ENCODE results near the gene PDCL2.
"Not testable (repeated sequence)": the region's sequence is repeated elsewhere in the genome, so short reads cannot be mapped to it uniquely, and the experiment has no call there.

PDCL2 gene

GRCh38 chr4:55612341-55612740, 20.3 kb upstream of the PDCL2 start:
- no peaks in the 10 kb centered on the region for H3K9me3 Mint-ChIP-seq
- H3K4me3 Mint-ChIP-seq = no peak overlapping the region
- CTCF ChIA-PET = no interaction called here
- DNase-seq = no peak
- no peaks in the 10 kb centered on the region for H3K36me3 Mint-ChIP-seq
- no peak overlapping the region for H3K27ac Mint-ChIP-seq
- peaks cover 5% of the 10 kb centered on the region for H3K4me1 Mint-ChIP-seq
- peaks cover 4% of the 10 kb centered on the region for H3K27me3 Mint-ChIP-seq

- DNase-seq = no peak
- H3K27me3 Mint-ChIP-seq = peaks cover 4% of the 10 kb centered on the region
- H3K4me1 Mint-ChIP-seq = peaks cover 5% of the 10 kb centered on the region
- no peaks in the 10 kb centered on the region for H3K36me3 Mint-ChIP-seq
- CTCF ChIA-PET = no interaction called here
- no peak overlapping the region for H3K27ac Mint-ChIP-seq
- H3K9me3 Mint-ChIP-seq = no peaks in the 10 kb centered on the region
- no peak overlapping the region for H3K4me3 Mint-ChIP-seq
Measured at GRCh38 chr4:55611358-55612059, 19.5 kb upstream of the PDCL2 start.

- CTCF ChIA-PET = no interaction called here
- no peaks in the 10 kb centered on the region for H3K9me3 Mint-ChIP-seq
- no peak overlapping the region for H3K27ac Mint-ChIP-seq
- H3K36me3 Mint-ChIP-seq = no peaks in the 10 kb centered on the region
- H3K27me3 Mint-ChIP-seq = peaks cover 4% of the 10 kb centered on the region
- no peak for DNase-seq
- no peak overlapping the region for H3K4me3 Mint-ChIP-seq
- peaks cover 5% of the 10 kb centered on the region for H3K4me1 Mint-ChIP-seq
Measured at GRCh38 chr4:55610381-55610780, 18.3 kb upstream of the PDCL2 start.

- Mint-ChIP-seq H3K27ac (no peak overlapping the region), H3K27me3 (no peaks in the 10 kb centered on the region), H3K36me3 (no peaks in the 10 kb centered on the region), H3K9me3 (no peaks in the 10 kb centered on the region), H3K4me3 (no peak overlapping the region), H3K4me1 (peaks cover 5% of the 10 kb centered on the region)
- no peak for DNase-seq
- CTCF ChIA-PET = no interaction called here
Measured at GRCh38 chr4:55609393-55609866, 17.4 kb upstream of the PDCL2 start.

- peaks cover 5% of the 10 kb centered on the region for H3K4me1 Mint-ChIP-seq
- no peaks in the 10 kb centered on the region for H3K27me3 Mint-ChIP-seq
- H3K36me3 Mint-ChIP-seq = no peaks in the 10 kb centered on the region
- H3K9me3 Mint-ChIP-seq = no peaks in the 10 kb centered on the region
- CTCF ChIA-PET = no interaction called here
- no peak for DNase-seq
- no peak overlapping the region for H3K4me3 Mint-ChIP-seq
- no peak overlapping the region for H3K27ac Mint-ChIP-seq
Measured at GRCh38 chr4:55608591-55608990, 16.5 kb upstream of the PDCL2 start.

GRCh38 chr4:55604996-55605395, 13.0 kb upstream of the PDCL2 start:
- no peak overlapping the region for H3K4me3 Mint-ChIP-seq
- H3K36me3 Mint-ChIP-seq = no peaks in the 10 kb centered on the region
- no peaks in the 10 kb centered on the region for H3K27me3 Mint-ChIP-seq
- DNase-seq = no peak
- no peaks in the 10 kb centered on the region for H3K9me3 Mint-ChIP-seq
- CTCF ChIA-PET = no interaction called here
- H3K4me1 Mint-ChIP-seq = peaks cover 5% of the 10 kb centered on the region
- no peak overlapping the region for H3K27ac Mint-ChIP-seq

- Mint-ChIP-seq H3K27ac (no peak overlapping the region), H3K4me3 (no peak overlapping the region), H3K27me3 (peaks cover 4% of the 10 kb centered on the region), H3K9me3 (no peaks in the 10 kb centered on the region), H3K36me3 (no peaks in the 10 kb centered on the region), H3K4me1 (no peaks in the 10 kb centered on the region)
- CTCF ChIA-PET = no interaction called here
- no peak for DNase-seq
Measured at GRCh38 chr4:55600640-55601039, 8.6 kb upstream of the PDCL2 start.

- H3K4me3 Mint-ChIP-seq = no peak overlapping the region
Measured at GRCh38 chr4:55598641-55599040, 6.6 kb upstream of the PDCL2 start.

GRCh38 chr4:55588160-55588559, 3.9 kb downstream of the PDCL2 start:
- Mint-ChIP-seq H3K27me3 (no peaks in the 10 kb centered on the region), H3K36me3 (no peaks in the 10 kb centered on the region), H3K9me3 (peaks cover 3% of the 10 kb centered on the region), H3K27ac (no peak overlapping the region), H3K4me1 (no peaks in the 10 kb centered on the region), H3K4me3 (no peak overlapping the region)
- DNase-seq = no peak
- CTCF ChIA-PET = no interaction called here

More at GRCh38 chr4:55598641-55599040, 6.6 kb upstream of the PDCL2 start:
- Mint-ChIP-seq H3K36me3 (no peaks in the 10 kb centered on the region), H3K27me3 (peaks cover 4% of the 10 kb centered on the region), H3K9me3 (no peaks in the 10 kb centered on the region), H3K27ac (no peak overlapping the region), H3K4me1 (no peaks in the 10 kb centered on the region)
- CTCF ChIA-PET = no interaction called here
- DNase-seq = no peak

GRCh38 chr4:55582773-55583172, 9.3 kb downstream of the PDCL2 start:
- H3K27ac Mint-ChIP-seq, H3K27me3 Mint-ChIP-seq, CTCF ChIA-PET, H3K36me3 Mint-ChIP-seq, H3K4me1 Mint-ChIP-seq, DNase-seq, H3K4me3 Mint-ChIP-seq, H3K9me3 Mint-ChIP-seq: not testable (repeated sequence)

- Mint-ChIP-seq H3K9me3 (peaks cover 9% of the 10 kb centered on the region), H3K27me3 (peaks cover 6% of the 10 kb centered on the region), H3K27ac (no peak overlapping the region), H3K36me3 (no peaks in the 10 kb centered on the region), H3K4me1 (no peaks in the 10 kb centered on the region), H3K4me3 (no peak overlapping the region)
- DNase-seq = no peak
- CTCF ChIA-PET = no interaction called here
Measured at GRCh38 chr4:55578341-55579010, 13.6 kb downstream of the PDCL2 start.

- Mint-ChIP-seq H3K4me1 (no peaks in the 10 kb centered on the region), H3K4me3 (no peak overlapping the region), H3K9me3 (peaks cover 9% of the 10 kb centered on the region), H3K27ac (no peak overlapping the region), H3K27me3 (peaks cover 6% of the 10 kb centered on the region), H3K36me3 (no peaks in the 10 kb centered on the region)
- no peak for DNase-seq
- CTCF ChIA-PET = no interaction called here
Measured at GRCh38 chr4:55575513-55575912, 16.5 kb downstream of the PDCL2 start.

GRCh38 chr4:55574252-55574651, 17.8 kb downstream of the PDCL2 start:
- H3K36me3 Mint-ChIP-seq = no peaks in the 10 kb centered on the region
- no peak overlapping the region for H3K27ac Mint-ChIP-seq
- CTCF ChIA-PET = no interaction called here
- peaks cover 6% of the 10 kb centered on the region for H3K27me3 Mint-ChIP-seq
- H3K4me1 Mint-ChIP-seq = no peaks in the 10 kb centered on the region
- peaks cover 9% of the 10 kb centered on the region for H3K9me3 Mint-ChIP-seq
- DNase-seq = no peak
- no peak overlapping the region for H3K4me3 Mint-ChIP-seq

- Mint-ChIP-seq H3K4me3 (no peak overlapping the region), H3K9me3 (peaks cover 9% of the 10 kb centered on the region), H3K27ac (no peak overlapping the region)
Measured at GRCh38 chr4:55571806-55572205, 20.2 kb downstream of the PDCL2 start.

GRCh38 chr4:55568905-55569504, 23.0 kb downstream of the PDCL2 start:
- Mint-ChIP-seq H3K4me3 (no peak overlapping the region), H3K36me3 (no peaks in the 10 kb centered on the region), H3K27me3 (no peaks in the 10 kb centered on the region), H3K4me1 (no peaks in the 10 kb centered on the region), H3K9me3 (no peaks in the 10 kb centered on the region), H3K27ac (no peak overlapping the region)
- CTCF ChIA-PET = no interaction called here
- DNase-seq = no peak

More at GRCh38 chr4:55571806-55572205, 20.2 kb downstream of the PDCL2 start:
- Mint-ChIP-seq H3K27me3 (no peaks in the 10 kb centered on the region), H3K4me1 (no peaks in the 10 kb centered on the region), H3K36me3 (no peaks in the 10 kb centered on the region)
- CTCF ChIA-PET = no interaction called here
- DNase-seq = no peak
